ENCODE data around the gene PSMB7.

PSMB7 gene

DNA sequence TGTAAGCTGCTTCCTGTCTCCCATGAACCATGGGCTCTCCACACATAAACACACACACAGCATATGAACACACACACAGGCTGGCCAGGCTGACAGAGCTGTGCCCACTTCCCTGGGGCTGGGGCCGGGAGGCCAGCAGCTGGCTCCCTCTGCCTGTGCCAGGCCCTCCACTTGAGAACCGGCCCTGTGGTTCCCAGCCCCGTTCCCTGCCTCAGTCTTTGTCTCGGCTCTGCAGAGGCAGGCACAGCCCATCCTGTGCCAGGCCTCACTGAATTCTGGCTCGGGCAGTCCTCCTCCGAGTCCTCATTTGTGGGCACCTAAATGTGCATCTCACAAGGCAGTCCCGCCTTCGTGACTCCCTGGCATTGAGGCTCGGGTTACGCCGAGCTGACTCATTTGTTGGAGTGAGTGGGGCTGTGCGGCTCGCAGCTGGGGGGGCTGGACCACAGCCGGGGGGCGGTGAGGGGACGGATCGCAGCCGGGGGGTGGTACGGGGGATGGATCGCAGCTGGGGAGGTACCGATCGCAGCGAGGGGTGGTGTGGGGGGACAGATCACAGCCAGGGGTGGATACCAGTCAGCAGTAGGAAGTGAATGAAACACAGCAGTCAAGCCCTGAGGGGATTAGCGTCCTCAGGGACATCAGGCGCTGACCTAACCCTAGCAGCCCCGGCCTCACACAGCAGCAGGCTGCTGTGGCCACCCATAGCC is 72.3 kb downstream of the PSMB7 start:
- H3K4me1 ChIP-seq (ENCODE audit: low read length): no peaks in the 10 kb centered on the region
- H3K9me2 ChIP-seq (replicated peaks; ENCODE audit: insufficient read depth, low read length): no peaks in the 10 kb centered on the region
- H4K20me1 ChIP-seq (ENCODE audit: insufficient read depth, low read length): no peaks in the 10 kb centered on the region
- DNase-seq: no peak
- no peak for TF ChIP-seq EZH2 (optimal IDR thresholded peaks at IDR 0.05; ENCODE audit: low read depth, low read length)
- TF ChIP-seq, protein P1, sequence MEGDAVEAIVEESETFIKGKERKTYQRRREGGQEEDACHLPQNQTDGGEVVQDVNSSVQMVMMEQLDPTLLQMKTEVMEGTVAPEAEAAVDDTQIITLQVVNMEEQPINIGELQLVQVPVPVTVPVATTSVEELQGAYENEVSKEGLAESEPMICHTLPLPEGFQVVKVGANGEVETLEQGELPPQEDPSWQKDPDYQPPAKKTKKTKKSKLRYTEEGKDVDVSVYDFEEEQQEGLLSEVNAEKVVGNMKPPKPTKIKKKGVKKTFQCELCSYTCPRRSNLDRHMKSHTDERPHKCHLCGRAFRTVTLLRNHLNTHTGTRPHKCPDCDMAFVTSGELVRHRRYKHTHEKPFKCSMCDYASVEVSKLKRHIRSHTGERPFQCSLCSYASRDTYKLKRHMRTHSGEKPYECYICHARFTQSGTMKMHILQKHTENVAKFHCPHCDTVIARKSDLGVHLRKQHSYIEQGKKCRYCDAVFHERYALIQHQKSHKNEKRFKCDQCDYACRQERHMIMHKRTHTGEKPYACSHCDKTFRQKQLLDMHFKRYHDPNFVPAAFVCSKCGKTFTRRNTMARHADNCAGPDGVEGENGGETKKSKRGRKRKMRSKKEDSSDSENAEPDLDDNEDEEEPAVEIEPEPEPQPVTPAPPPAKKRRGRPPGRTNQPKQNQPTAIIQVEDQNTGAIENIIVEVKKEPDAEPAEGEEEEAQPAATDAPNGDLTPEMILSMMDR (IDR thresholded peaks at IDR 0.05; ENCODE audit: low read length): no peak
- no peak for TF ChIP-seq EZH2phosphoT487 (IDR thresholded peaks at IDR 0.05; ENCODE audit: low read length)
- H3K27ac ChIP-seq (ENCODE audit: low read length): no peak overlapping the region
- no peaks in the 10 kb centered on the region for H3K9me3 ChIP-seq (replicated peaks; ENCODE audit: insufficient read depth, low read length)
- no peak overlapping the region for H2AFZ ChIP-seq (ENCODE audit: low read length)
- H3K27me3 ChIP-seq (replicated peaks; ENCODE audit: insufficient read depth, low read length): no peaks in the 10 kb centered on the region
- H3F3A ChIP-seq (ENCODE audit: insufficient read depth, low read length): no peaks in the 10 kb centered on the region
- H3K79me2 ChIP-seq (ENCODE audit: low read length): no peaks in the 10 kb centered on the region
- H3K4me2 ChIP-seq (ENCODE audit: low read depth, low read length): no peak overlapping the region
- no peak overlapping the region for H3K9ac ChIP-seq (ENCODE audit: low read length)
- H3K4me3 ChIP-seq (ENCODE audit: low read length): no peak overlapping the region
- H3K36me3 ChIP-seq (replicated peaks; ENCODE audit: insufficient read depth, low read length): no peaks in the 10 kb centered on the region

DNA sequence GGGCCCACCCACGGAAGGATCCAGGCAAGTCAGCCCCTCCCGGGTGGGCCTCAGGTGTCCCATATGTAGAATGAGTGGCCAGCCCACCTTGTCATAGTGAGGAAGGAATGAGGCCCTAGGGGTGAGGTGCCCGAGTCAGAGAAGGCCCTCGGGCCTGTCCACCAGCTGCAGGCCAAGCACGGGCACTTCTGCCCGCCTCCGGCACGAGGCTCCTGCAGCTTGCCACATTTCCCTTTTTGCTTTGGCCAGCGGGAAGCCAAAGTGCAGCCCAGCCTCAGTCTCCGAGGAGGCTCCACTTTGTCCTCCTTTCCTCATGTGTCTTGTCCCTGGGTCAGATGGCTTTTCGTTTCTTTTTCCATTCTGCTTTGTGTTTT is 72.9 kb downstream of the PSMB7 start:
- no peaks in the 10 kb centered on the region for H3K9me3 ChIP-seq (replicated peaks; ENCODE audit: insufficient read depth, low read length)
- H3K4me1 ChIP-seq (ENCODE audit: low read length): no peaks in the 10 kb centered on the region
- H3F3A ChIP-seq (ENCODE audit: insufficient read depth, low read length): no peaks in the 10 kb centered on the region
- H3K9ac ChIP-seq (ENCODE audit: low read length): no peak overlapping the region
- H3K4me3 ChIP-seq (ENCODE audit: low read length): no peak overlapping the region
- H3K27me3 ChIP-seq (replicated peaks; ENCODE audit: insufficient read depth, low read length): no peaks in the 10 kb centered on the region
- H3K9me2 ChIP-seq (replicated peaks; ENCODE audit: insufficient read depth, low read length): no peaks in the 10 kb centered on the region
- no peaks in the 10 kb centered on the region for H3K79me2 ChIP-seq (ENCODE audit: low read length)
- no peaks in the 10 kb centered on the region for H4K20me1 ChIP-seq (ENCODE audit: insufficient read depth, low read length)
- no peak overlapping the region for H2AFZ ChIP-seq (ENCODE audit: low read length)
- H3K36me3 ChIP-seq (replicated peaks; ENCODE audit: insufficient read depth, low read length): no peaks in the 10 kb centered on the region
- H3K27ac ChIP-seq (ENCODE audit: low read length): no peak overlapping the region
- no peak overlapping the region for H3K4me2 ChIP-seq (ENCODE audit: low read depth, low read length)
- no peak for DNase-seq
- TF ChIP-seq, protein P1 (IDR thresholded peaks at IDR 0.05; ENCODE audit: low read length): no peak
- no peak for TF ChIP-seq EZH2 (optimal IDR thresholded peaks at IDR 0.05; ENCODE audit: low read depth, low read length)
- no peak for TF ChIP-seq EZH2phosphoT487 (IDR thresholded peaks at IDR 0.05; ENCODE audit: low read length)

GRCh38 chr9:124341455-124342170 is 73.6 kb downstream of the PSMB7 start:
- Histone ChIP-seq H3K9me3 (replicated peaks; ENCODE audit: insufficient read depth, low read length) (no peaks in the 10 kb centered on the region), H4K20me1 (ENCODE audit: insufficient read depth, low read length) (no peaks in the 10 kb centered on the region), H3K36me3 (replicated peaks; ENCODE audit: insufficient read depth, low read length) (no peaks in the 10 kb centered on the region), H3K9ac (ENCODE audit: low read length) (no peak overlapping the region), H2AFZ (ENCODE audit: low read length) (no peak overlapping the region), H3K79me2 (ENCODE audit: low read length) (no peaks in the 10 kb centered on the region), H3F3A (ENCODE audit: insufficient read depth, low read length) (no peaks in the 10 kb centered on the region), H3K4me2 (ENCODE audit: low read depth, low read length) (no peak overlapping the region), H3K9me2 (replicated peaks; ENCODE audit: insufficient read depth, low read length) (no peaks in the 10 kb centered on the region), H3K4me3 (ENCODE audit: low read length) (no peak overlapping the region), H3K4me1 (ENCODE audit: low read length) (no peaks in the 10 kb centered on the region), H3K27ac (ENCODE audit: low read length) (no peak overlapping the region), H3K27me3 (replicated peaks; ENCODE audit: insufficient read depth, low read length) (no peaks in the 10 kb centered on the region)
- no peak for DNase-seq
- no peak for TF ChIP-seq EZH2phosphoT487 (IDR thresholded peaks at IDR 0.05; ENCODE audit: low read length)
- TF ChIP-seq EZH2 (optimal IDR thresholded peaks at IDR 0.05; ENCODE audit: low read depth, low read length): no peak
- TF ChIP-seq, protein P1 (IDR thresholded peaks at IDR 0.05; ENCODE audit: low read length): no peak

All from MM.1S (cell line).